HG02938 (cell line): ENCODE data around the gene CDK12.
"Not testable (repeated sequence)": the region's sequence is repeated elsewhere in the genome, so short reads cannot be mapped to it uniquely, and the experiment has no call there.

Experiments used
- ATAC-seq: cut with Tn5 transposase; IDR thresholded peaks from one replicate; pipeline ENCODE4 v1.9.1; 2021; ENCODE audit warnings: mild to moderate bottlenecking, moderate library complexity; ENCODE audit not compliant: unreplicated experiment

The CDK12 gene

DNA sequence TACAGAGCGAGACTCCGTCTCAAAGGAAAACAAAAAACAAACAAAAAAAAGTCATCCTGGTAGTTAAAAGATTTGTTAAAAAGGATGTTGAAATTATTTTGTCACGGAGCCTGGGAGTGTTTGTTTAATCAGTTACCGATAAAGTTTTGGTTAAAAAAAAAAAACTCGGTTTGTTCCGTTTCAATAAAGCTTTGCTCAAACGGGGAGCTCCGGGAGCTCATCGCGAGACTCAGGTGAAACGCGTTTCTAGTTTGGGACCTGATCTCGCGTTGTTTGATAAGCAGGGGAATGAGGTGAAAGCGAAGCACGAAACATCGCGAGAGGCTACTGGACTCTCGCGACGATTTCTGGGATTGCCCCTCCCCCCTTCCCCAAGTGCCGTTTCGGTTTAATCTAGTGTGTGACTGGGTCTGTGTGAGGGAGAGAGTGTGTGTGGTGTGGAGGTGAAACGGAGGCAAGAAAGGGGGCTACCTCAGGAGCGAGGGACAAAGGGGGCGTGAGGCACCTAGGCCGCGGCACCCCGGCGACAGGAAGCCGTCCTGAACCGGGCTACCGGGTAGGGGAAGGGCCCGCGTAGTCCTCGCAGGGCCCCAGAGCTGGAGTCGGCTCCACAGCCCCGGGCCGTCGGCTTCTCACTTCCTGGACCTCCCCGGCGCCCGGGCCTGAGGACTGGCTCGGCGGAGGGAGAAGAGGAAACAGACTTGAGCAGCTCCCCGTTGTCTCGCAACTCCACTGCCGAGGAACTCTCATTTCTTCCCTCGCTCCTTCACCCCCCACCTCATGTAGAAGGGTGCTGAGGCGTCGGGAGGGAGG, at the start of gene CDK12:
TSS of gene CDK12 (plus strand) at position 374 of the 813 bp plus-strand sequence. CDS start 586 bp downstream, outside the sequence.
- ATAC-seq: peak; percentile 69

DNA sequence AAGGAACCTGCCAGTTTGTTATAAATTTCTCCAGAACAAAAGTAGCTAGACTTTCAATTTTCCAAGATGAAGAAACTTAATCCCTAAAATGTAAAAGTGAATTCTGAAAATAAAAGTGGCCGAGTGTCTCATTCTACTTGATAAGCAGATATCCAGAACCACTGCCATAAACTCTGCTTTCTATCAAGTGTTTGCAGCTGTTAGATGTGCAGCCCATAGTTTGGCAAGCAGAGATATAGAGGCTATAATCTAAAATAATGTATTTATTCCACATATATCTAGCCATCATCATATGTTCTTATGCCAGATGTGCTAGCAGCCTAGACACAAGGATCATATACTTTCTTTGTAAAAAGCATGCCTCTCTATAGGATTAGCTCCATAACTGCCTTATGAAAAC, 45.1 kb upstream of the CDK12 start:
- no peak for ATAC-seq

DNA sequence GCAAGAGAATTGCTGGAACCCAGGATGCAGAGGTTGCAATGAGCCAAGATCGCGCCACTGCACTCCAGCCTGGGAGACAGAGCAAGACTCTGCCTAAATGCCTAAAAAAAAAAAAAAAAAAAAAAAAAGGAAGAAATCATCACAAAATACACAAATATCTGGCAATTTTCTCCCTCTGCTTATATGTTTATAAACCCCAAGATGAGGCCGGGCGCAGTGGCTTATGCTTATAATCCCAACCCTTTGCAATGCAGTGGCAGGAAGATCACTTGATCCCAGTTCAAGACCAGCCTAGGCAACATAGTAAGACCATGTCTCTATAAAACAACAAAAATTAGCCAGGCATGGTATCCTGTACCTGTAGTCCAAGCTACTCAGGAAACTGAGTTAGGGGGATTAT, 31.7 kb upstream of the CDK12 start:
- ATAC-seq: no peak

DNA sequence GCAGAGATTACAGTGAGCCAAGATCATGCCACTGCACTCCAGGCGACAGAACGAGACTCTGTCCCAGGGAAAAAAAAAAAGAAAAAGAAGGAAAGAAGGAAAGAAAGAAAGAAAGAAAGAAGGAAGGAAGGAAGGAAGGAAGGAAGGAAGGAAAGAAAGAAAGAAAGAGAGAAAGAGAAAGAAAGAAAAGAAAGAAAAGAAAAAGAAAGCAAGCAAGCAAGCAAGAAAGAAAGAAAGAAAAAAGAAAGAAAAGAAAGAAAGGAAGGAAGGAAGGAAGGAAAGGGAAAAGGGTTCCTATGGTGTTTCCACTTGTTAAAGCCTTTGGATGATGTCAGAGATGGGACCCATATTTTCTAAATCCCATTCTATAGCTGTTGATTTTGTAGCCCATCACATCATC, 21.4 kb upstream of the CDK12 start:
- not testable (repeated sequence) for ATAC-seq

DNA sequence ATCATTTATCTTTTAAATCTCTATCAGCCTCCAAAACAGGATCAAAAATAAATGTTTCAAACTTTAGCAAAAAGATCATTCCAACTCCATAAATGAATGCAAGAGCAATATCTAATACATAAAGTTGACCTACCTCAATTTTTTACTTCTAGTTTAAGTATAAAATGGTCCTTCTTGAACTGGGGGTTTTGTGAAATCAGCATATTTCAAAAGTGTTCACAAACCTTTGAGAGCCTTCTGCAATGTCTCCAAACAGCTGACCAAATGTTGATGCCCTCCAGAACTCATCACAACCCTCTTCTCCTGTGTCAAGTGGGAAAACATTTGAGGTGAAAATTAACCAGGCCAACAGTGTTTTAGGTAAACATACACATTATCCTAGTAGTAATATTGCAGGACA, 18.0 kb upstream of the CDK12 start:
- ATAC-seq: no peak

DNA sequence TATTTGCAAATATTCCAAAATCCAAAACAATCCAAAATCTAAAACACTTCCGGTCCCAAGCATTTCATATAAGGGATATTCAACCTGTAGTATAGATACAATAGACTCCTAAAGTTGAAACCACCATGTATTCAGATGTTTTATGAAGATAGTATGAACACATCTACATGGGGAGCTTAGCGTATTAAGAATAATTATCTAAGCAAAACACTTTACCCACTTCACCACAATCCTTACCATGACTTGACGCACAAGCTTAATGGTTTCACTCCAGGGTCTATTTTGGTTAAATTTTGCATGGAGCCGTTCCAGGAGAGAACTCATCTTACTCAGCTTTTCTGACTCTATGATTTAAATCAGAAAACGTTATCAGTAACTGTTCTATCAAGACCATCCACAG, 13.7 kb upstream of the CDK12 start:
- ATAC-seq: no peak

DNA sequence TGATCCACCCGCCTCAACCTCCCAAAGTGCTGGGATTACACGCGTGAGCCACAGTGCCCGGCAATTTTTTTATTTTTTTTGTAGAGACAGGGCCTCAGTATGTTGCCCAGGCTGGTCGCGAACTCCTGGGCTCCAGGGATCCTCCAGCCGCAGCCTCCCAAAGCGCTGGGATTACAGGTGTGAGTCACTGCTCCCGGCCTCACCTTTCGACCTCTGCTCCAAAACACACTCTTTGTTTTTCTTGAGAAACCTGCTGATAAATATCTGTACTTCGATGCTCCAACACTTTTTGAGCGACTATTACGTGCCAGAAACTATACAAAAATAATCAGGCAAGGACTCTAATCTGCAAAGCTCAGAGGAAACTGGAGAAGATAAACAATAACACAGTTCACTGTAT, 11.2 kb upstream of the CDK12 start:
- no peak for ATAC-seq

DNA sequence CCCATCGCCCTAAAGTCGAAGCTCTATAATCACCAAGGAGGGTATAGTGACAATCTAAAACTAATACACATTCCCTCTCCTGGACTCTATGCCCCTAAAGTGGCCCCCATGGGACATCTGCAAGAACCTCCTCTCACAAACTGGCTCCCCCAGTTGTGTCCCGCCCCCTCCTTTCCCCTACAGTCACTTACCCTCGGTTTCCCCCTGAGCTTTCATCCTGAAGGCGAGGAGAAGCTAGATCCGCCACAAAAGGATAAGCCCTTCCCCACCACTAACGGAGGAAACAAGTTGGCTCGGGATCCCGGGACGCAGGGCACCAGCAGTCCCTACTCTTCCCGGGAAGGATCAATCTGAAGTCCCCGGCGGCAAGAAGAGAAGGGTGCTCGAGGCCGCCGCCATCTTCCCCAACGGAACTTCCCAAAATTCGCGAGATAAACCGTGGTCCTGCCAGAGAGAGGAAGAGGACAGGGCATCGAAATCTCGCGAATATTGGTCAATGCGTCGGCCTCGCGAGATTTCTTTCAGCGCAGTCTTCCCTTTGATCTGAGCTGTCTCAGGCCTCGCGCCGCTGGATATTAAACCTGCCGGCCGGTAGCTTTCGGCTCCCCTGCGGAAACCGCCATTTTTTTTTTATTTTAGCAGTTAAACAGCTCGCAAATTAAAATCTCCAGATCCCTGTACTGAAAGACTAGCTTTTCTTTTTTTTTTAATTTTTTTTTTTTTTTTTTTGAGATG, 10.3 kb upstream of the CDK12 start, which contains the start of gene MED1:
TSS of gene MED1 (minus strand) at position 417 of the 735 bp plus-strand sequence. CDS start at position 216, 201 bp downstream.
- ATAC-seq: peak; percentile 89

DNA sequence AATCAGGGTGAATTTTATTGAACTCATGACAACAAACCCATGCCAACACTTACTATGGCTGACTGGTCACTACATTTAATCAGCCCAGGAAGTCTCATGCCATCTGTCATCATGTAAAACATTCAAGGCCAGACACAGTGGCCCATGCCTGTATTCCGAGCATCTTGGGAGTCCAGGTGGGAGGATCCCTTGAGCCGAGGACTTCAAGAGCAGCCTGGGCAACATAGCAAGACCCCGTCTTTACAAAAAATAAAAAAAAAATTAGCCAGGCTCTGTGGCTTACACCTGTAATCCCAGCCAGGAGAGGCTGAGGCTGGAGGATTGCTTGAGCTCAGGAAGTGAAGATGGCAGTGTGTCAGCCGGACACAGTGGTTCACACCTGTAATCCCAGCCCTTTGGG, 5.4 kb upstream of the CDK12 start:
- ATAC-seq: no peak

DNA sequence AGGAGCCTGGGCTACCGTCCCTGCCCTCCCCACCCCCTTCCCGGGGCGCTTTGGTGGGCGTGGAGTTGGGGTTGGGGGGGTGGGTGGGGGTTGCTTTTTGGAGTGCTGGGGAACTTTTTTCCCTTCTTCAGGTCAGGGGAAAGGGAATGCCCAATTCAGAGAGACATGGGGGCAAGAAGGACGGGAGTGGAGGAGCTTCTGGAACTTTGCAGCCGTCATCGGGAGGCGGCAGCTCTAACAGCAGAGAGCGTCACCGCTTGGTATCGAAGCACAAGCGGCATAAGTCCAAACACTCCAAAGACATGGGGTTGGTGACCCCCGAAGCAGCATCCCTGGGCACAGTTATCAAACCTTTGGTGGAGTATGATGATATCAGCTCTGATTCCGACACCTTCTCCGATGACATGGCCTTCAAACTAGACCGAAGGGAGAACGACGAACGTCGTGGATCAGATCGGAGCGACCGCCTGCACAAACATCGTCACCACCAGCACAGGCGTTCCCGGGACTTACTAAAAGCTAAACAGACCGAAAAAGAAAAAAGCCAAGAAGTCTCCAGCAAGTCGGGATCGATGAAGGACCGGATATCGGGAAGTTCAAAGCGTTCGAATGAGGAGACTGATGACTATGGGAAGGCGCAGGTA, 762 bp downstream of the CDK12 start:
- no peak for ATAC-seq

DNA sequence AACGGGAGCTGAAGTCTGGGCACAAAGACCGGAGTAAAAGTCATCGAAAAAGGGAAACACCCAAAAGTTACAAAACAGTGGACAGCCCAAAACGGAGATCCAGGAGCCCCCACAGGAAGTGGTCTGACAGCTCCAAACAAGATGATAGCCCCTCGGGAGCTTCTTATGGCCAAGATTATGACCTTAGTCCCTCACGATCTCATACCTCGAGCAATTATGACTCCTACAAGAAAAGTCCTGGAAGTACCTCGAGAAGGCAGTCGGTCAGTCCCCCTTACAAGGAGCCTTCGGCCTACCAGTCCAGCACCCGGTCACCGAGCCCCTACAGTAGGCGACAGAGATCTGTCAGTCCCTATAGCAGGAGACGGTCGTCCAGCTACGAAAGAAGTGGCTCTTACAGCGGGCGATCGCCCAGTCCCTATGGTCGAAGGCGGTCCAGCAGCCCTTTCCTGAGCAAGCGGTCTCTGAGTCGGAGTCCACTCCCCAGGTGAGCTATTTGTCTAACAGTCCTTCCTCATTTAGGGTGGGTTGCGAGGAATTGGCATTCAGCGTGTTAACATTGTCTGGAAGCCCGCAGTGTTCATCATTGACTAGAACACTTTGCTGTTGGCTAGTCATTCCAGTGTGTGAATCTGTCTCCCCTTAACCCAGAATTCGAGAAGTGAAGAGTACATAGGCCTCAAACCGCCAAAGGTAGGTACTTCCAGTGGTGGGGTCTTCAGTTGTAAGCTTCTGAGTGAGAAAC, 1.5 kb downstream of the CDK12 start:
- ATAC-seq: no peak

DNA sequence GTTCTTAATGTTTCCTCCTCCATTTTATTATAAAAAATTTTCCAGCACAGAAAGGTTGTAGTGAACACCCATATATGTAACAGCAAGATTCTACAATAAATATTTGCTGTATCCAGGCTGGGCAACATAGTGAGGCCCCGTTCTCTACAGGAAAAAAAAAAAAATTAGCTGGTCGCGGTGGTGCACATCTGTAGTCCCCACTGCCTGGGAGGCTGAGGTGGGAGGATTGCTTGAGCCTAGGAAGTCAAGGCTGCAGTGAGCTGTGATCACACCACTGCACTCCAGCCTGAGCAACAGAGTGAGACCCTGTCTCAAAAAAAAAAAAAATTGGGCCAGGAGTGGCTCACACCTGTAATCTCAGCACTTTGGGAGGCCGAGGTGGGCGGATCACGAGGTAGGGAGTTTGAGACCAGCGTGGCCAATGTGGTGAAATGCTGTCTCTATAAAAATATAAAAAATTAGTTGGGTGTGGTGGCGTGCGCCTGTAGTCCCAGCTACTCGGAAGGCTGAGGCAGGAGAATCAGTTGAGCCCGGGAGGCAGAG, 3.4 kb downstream of the CDK12 start:
- not testable (repeated sequence) for ATAC-seq

DNA sequence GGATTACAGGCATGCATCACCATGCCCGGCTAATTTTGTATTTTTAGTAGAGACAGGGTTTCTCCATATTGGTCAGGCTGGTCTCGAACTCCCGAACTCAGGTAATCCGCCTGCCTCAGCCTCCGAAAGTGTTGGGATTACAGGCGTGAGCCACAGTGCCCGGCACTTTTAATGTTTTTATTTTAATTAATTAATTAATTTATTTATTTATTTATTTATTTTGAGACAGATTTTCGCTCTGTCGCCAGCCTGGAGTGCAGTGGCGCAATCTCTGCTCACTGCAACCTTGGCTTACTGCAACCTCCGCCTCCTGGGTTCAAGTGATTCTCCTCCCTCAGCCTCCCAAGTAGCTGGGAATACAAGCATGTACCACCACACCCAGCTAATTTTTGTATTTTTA, 7.3 kb downstream of the CDK12 start:
- not testable (repeated sequence) for ATAC-seq

DNA sequence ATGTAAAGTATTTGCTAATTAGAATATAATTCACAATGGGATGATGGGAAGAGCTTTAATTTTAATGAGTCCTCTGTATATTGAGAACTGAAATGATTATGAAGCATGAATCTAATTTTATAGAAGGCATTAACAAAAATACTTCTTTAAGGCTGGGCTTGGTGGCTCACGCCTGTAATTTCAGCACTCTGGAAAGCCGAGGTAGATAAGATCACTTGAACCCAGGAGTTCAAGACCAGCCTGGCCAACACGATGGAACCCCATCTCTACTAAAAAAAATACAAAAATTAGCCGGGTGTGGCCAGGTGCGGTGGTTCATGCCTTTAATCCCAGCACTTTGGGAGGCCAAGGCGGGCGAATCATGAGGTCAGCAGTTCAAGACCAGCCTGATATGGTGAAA, 12.0 kb downstream of the CDK12 start:
- no peak for ATAC-seq

DNA sequence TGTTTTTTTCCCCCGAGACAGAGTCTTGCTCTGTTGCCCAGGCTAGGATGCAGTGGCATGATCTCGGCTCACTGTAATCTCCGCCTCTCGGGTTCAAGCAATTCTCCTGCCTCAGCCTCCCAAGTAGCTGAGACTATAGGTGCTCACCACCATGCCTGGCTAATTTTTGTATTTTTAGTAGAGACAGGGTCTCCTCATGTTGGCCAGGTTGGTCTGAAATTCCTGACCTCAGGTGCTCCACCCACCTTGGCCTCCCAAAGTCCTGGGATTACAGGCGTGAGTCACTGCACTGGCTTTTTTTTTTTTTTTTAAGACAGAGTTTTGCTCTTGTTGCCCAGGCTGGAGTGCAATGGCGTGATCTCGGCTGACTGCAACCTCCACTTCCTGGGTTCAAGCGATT, 18.3 kb downstream of the CDK12 start:
- ATAC-seq: not testable (repeated sequence)

DNA sequence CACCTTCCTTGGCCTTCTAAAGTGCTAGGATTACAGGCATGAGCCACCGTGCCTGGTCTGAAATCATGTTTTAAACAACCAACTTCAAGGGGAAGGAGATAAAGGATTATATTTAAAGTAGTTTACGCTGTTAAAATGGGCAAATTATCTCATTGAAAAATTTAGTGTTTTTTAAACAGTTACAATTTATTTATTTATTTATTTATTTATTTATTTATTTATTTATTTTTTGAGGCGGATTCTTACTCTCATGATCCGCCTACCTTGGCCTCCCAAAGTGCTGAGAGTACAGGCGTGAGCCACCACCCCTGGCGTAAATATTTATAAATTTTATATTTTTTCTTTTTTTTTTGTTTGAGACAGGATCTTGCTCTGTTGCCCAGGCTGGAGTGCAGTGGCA, 22.2 kb downstream of the CDK12 start:
- ATAC-seq: no peak

DNA sequence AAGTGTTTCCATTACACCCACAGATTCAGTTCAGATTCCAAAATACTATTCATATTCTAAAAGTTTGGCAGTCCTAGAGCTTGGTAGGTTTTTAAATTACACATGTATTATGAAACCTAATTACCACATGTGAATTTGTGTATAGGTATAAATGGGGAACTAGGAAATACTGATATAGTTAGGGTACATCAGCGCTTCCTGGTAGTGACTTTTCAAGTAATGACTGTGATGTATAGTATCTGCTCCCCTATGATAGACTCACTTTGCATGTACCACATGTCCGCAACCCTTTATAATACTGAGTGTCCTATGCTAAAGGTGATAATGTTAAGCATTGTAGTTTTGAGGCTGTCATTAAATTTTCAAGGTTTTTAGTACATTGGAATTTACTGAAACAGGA, 22.9 kb downstream of the CDK12 start:
- no peak for ATAC-seq

DNA sequence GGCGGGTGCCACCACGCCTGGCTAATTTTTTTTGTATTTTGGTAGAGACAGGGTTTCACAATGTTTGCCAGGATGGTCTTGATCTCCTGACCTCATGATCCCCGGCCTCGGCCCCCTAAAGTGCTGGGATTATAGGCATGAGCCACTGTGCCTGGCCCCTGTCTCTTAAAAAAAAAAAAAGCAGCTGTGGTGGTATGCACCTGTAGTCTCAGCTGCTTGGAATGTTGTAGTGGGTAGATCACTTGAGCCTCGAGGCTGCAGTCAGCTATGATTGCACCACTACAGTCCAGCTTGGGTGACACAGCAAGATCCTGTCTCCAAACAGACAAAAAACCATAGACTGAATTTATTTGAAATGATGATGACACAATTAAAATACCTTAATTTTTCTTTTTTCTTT, 24.3 kb downstream of the CDK12 start:
- no peak for ATAC-seq

DNA sequence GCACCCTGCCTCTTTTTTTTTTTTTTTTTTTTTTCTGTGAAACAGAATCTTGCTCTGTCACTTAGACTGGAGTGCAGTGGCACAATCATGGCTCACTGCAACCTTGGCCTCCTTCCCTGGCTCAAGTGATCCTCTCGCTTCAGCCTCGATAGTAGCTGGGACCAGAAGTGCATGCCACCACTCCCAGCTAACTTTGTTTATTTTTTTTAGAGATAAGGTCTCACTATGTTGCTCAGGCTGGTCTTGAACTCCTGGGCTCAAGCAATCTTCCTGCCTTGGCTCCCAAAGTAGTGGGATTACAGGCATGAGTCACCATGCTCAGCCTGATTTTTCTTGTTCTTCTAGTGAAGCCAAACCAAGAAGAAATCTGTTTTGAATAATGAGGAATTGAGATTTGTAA, 25.0 kb downstream of the CDK12 start:
- no peak for ATAC-seq

DNA sequence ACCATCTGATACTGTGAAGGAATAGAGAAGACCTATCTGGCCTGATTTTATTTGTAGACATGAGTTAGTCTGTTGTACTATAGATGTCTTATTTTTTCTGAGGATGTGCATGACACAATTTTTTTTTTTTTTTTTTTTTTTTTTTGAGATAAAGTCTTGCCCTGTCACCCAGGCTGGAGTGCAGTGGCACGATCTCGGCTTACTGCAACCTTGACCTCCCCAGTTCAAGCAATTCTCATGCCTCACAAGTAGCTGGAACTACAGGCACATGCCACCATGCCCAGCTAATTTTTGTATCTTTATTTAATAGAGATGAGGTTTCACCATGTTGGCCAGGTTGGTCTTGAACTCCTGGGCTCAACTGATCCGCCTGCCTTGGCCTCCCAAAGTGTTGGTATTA, 26.2 kb downstream of the CDK12 start:
- ATAC-seq: not testable (repeated sequence)

DNA sequence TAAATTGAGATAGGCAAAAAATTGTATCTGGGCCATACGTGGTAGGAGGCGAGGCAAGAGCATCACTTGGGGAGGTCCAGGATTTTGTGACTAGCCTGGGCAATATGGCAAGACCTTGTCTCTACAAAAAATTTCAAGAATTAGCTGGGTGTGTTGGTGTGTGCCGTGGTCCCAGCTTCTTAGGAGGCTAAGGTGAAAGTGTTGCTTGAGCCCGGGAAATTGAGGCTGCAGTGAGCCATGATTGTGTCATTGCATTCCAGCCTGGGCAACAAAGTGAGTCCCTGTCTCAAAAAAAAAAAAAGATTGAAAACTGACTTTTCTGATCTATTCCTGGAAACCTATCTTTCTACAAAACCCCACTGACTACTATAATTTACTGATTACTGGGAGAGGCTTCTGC, 26.7 kb downstream of the CDK12 start:
- ATAC-seq: no peak
